Neural progenitor cell (in vitro differentiated cells): ENCODE data around the gene PKNOX2. TPM values are rescaled to one million over a fixed set of nuclear protein-coding genes. Genes with fewer than 3 reads are reported as not detected.

Experiments used
- DNase-seq: peaks from one replicate; pipeline ENCODE4 v3.0.0-alpha.2; 2016; ENCODE audit warnings: low spot score
- H2AFZ ChIP-seq: fragments of 200-600 bp; sonication (generic); replicated peaks from 2 replicates; pipeline ENCODE4 v1.6.1; 2016; ENCODE audit warnings: antibody characterized with exemption
- H3F3A ChIP-seq: fragments of 200-600 bp; sonication (generic); 2 replicates; pipeline ENCODE4 v1.6.1; 2016; ENCODE audit warnings: antibody characterized with exemption, low read depth
- H3K27ac ChIP-seq: fragments of 200-600 bp; sonication (generic); 2 replicates; pipeline ENCODE4 v1.5.1; 2016; ENCODE audit warnings: mild to moderate bottlenecking
- H3K27me3 ChIP-seq: fragments of 200-600 bp; sonication (generic); 2 replicates; pipeline ENCODE4 v1.6.1; 2016; ENCODE audit warnings: mild to moderate bottlenecking, moderate library complexity
- H3K36me3 ChIP-seq: fragments of 200-600 bp; sonication (generic); 2 replicates; pipeline ENCODE4 v1.5.1; 2016
- H3K4me1 ChIP-seq: fragments of 200-600 bp; sonication (generic); 2 replicates; pipeline ENCODE4 v1.6.1; 2016; ENCODE audit warnings: mixed run types
- H3K4me2 ChIP-seq: fragments of 200-600 bp; sonication (generic); 2 replicates; pipeline ENCODE4 v1.6.1; 2016
- H3K4me3 ChIP-seq: fragments of 200-600 bp; sonication (generic); 2 replicates; pipeline ENCODE4 v1.5.1; 2016
- H3K79me2 ChIP-seq: fragments of 200-600 bp; sonication (generic); 2 replicates; pipeline ENCODE4 v1.6.1; 2016; ENCODE audit warnings: low read depth
- H3K9ac ChIP-seq: fragments of 200-600 bp; sonication (generic); 2 replicates; pipeline ENCODE4 v1.6.1; 2016
- H3K9me3 ChIP-seq: fragments of 200-600 bp; sonication (generic); 2 replicates; pipeline ENCODE4 v1.5.1; 2016; ENCODE audit warnings: low read depth
- H4K20me1 ChIP-seq: fragments of 200-600 bp; sonication (generic); 2 replicates; pipeline ENCODE4 v1.6.1; 2016; ENCODE audit warnings: low read depth
- H3K27ac Mint-ChIP-seq: 3 replicates; pipeline ENCODE4 v1.8.0; 2021; ENCODE audit warnings: mixed read lengths
- H3K27me3 Mint-ChIP-seq: 2 replicates; pipeline ENCODE4 v1.8.0; 2022; ENCODE audit warnings: low read depth, mild to moderate bottlenecking, inconsistent platforms, moderate library complexity, mixed read lengths; ENCODE audit not compliant: insufficient read depth
- H3K36me3 Mint-ChIP-seq: 3 replicates; pipeline ENCODE4 v1.8.0; 2021; ENCODE audit warnings: mixed read lengths
- H3K4me1 Mint-ChIP-seq: 3 replicates; pipeline ENCODE4 v1.8.0; 2021; ENCODE audit warnings: mixed read lengths
- H3K4me3 Mint-ChIP-seq: 3 replicates; pipeline ENCODE4 v1.8.0; 2021; ENCODE audit warnings: mild to moderate bottlenecking, moderate library complexity, mixed read lengths
- H3K9me3 Mint-ChIP-seq: 3 replicates; pipeline ENCODE4 v1.8.0; 2020; ENCODE audit warnings: mixed read lengths
- EZH2 ChIP-seq: fragments of 200-600 bp; sonication (generic); IDR thresholded peaks from 2 replicates; pipeline ENCODE4 v1.6.1; 2017; ENCODE audit warnings: antibody characterized with exemption, mild to moderate bottlenecking, moderate library complexity
- EZH2phosphoT487 ChIP-seq: fragments of 200-600 bp; sonication (generic); IDR thresholded peaks from 2 replicates; pipeline ENCODE4 v1.6.1; 2017; ENCODE audit warnings: antibody characterized with exemption
- total RNA-seq: library from RNA; depleted of rRNA; stranded (reverse); fragments of >200 nt; gene quantifications from 2 replicates; pipeline ENCODE4 v1.2.3, GENCODE V29; 2015; ENCODE audit warnings: low replicate concordance
- TF ChIP-seq, protein P1 (sequence below): fragments of 200-600 bp; sonication (generic); IDR thresholded peaks from 2 replicates; pipeline ENCODE4 v1.5.1; 2017; ENCODE audit warnings: antibody characterized with exemption, mild to moderate bottlenecking

Gene PKNOX2
- total RNA-seq, 1 donor from 2014 or later: 4.3 TPM

DNA sequence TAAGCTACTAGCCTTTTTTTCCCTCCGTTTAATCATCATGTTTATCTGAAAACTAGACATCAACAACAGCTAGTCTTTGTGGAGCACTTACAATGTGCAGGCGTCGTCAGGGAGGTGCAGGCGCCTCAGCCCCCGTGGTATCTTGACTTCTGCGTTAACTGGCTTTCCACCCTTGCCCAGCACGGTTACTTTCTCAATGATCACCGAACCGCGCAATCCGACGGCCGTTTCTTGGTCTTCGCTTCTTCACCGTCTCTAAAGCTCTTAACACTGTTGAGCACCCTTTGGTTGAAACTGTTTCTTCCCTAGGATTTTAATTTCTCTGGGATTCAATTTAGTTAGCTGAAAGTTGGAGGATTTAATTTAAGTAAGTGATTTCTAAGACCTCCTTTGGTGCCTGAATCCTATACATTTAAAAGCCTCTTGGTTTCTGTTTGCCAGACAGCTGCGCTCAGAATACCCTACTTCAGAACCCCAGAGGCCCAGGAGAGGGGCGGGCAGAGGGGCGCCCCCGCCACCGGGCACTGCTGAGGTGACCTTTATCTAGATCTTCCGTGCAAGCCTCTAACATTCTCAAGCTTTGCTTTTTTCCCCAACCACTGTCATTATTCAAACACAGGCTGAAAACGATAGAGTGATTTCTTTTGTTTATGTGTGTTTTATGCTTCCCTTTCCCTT, 35.1 kb upstream of the PKNOX2 start:
- H3K27me3 Mint-ChIP-seq: peaks cover 6% of the 10 kb centered on the region
- peak overlapping the region; percentile 75 for H3K27ac Mint-ChIP-seq
- H3K79me2 ChIP-seq: no peaks in the 10 kb centered on the region
- peak overlapping the region; percentile 2 for H3K4me3 ChIP-seq
- peaks cover 5% of the 10 kb centered on the region for H3K9me3 Mint-ChIP-seq
- peaks cover 21% of the 10 kb centered on the region for H3F3A ChIP-seq
- peaks cover 15% of the 10 kb centered on the region for H3K4me1 ChIP-seq
- H2AFZ ChIP-seq: peak overlapping the region; percentile 39
- H3K4me1 Mint-ChIP-seq: peaks cover 19% of the 10 kb centered on the region
- TF ChIP-seq, protein P1, sequence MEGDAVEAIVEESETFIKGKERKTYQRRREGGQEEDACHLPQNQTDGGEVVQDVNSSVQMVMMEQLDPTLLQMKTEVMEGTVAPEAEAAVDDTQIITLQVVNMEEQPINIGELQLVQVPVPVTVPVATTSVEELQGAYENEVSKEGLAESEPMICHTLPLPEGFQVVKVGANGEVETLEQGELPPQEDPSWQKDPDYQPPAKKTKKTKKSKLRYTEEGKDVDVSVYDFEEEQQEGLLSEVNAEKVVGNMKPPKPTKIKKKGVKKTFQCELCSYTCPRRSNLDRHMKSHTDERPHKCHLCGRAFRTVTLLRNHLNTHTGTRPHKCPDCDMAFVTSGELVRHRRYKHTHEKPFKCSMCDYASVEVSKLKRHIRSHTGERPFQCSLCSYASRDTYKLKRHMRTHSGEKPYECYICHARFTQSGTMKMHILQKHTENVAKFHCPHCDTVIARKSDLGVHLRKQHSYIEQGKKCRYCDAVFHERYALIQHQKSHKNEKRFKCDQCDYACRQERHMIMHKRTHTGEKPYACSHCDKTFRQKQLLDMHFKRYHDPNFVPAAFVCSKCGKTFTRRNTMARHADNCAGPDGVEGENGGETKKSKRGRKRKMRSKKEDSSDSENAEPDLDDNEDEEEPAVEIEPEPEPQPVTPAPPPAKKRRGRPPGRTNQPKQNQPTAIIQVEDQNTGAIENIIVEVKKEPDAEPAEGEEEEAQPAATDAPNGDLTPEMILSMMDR: no peak
- TF ChIP-seq EZH2: no peak
- TF ChIP-seq EZH2phosphoT487: no peak
- peak overlapping the region; percentile 46 for H3K27ac ChIP-seq
- no peak overlapping the region for H3K9ac ChIP-seq
- no peaks in the 10 kb centered on the region for H4K20me1 ChIP-seq
- peak; percentile 63 for DNase-seq
- H3K4me2 ChIP-seq: peak overlapping the region; percentile 62
- no peaks in the 10 kb centered on the region for H3K36me3 ChIP-seq
- peaks cover 4% of the 10 kb centered on the region for H3K27me3 ChIP-seq
- no peak overlapping the region for H3K4me3 Mint-ChIP-seq
- H3K9me3 ChIP-seq: no peaks in the 10 kb centered on the region
- peaks cover 10% of the 10 kb centered on the region for H3K36me3 Mint-ChIP-seq

DNA sequence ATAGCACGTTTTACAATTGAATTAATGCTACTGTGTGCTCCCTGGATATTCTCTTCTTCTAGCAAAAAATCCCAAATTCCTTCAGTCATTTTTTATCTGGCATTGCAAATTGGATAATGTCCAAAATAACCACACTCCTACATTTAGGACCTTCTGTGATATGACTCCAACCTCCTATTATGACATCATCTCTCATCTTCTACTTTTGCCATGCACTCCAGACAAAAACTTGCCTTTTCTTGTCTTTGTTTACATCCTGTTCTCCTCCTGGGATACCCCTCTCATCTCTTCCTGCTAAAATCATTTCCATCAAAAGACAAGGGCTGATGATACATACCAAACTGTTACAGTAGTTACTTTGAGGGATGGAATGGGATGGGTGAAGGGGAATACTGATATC, 32.5 kb upstream of the PKNOX2 start:
- Mint-ChIP-seq H3K27ac (no peak overlapping the region), H3K4me3 (no peak overlapping the region), H3K36me3 (peaks cover 12% of the 10 kb centered on the region), H3K27me3 (peaks cover 4% of the 10 kb centered on the region), H3K9me3 (peaks cover 5% of the 10 kb centered on the region), H3K4me1 (peaks cover 31% of the 10 kb centered on the region)
- no peak overlapping the region for H3K9ac ChIP-seq
- no peak overlapping the region for H2AFZ ChIP-seq
- H3K9me3 ChIP-seq: no peaks in the 10 kb centered on the region
- H3K4me2 ChIP-seq: no peak overlapping the region
- H3K4me1 ChIP-seq: peaks cover 22% of the 10 kb centered on the region
- H3K27ac ChIP-seq: no peak overlapping the region
- TF ChIP-seq EZH2phosphoT487: no peak
- TF ChIP-seq, protein P1: no peak
- TF ChIP-seq EZH2: no peak
- H4K20me1 ChIP-seq: no peaks in the 10 kb centered on the region
- H3K79me2 ChIP-seq: no peaks in the 10 kb centered on the region
- peaks cover 4% of the 10 kb centered on the region for H3K27me3 ChIP-seq
- H3F3A ChIP-seq: peaks cover 21% of the 10 kb centered on the region
- H3K36me3 ChIP-seq: no peaks in the 10 kb centered on the region
- H3K4me3 ChIP-seq: no peak overlapping the region
- DNase-seq: no peak

DNA sequence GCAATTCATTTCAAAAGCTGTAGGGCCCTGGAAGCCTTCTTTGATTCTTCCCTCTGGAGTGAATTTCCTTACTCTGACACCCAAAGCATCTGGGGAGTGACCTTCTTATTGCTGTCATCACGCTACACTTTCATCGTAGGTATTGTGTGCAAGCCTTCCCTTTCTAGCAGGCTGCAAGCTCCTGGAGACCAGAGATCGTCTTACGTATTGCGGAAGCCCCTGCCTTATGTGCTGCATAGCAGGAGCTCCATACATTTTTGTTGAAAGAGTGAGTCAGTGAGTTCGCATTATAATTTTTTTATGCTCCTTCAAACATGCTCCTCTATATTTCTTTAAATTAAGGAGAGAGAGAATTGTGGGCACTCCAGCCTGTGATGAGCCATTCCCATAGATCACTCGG, 32.0 kb upstream of the PKNOX2 start:
- peaks cover 21% of the 10 kb centered on the region for H3F3A ChIP-seq
- no peak overlapping the region for H3K4me3 ChIP-seq
- peaks cover 12% of the 10 kb centered on the region for H3K36me3 Mint-ChIP-seq
- H4K20me1 ChIP-seq: no peaks in the 10 kb centered on the region
- H3K27me3 ChIP-seq: peaks cover 4% of the 10 kb centered on the region
- no peaks in the 10 kb centered on the region for H3K36me3 ChIP-seq
- H3K27me3 Mint-ChIP-seq: peaks cover 2% of the 10 kb centered on the region
- H3K9me3 Mint-ChIP-seq: peaks cover 5% of the 10 kb centered on the region
- H3K79me2 ChIP-seq: no peaks in the 10 kb centered on the region
- TF ChIP-seq EZH2phosphoT487 (no peak), EZH2 (no peak)
- no peaks in the 10 kb centered on the region for H3K9me3 ChIP-seq
- H3K4me3 Mint-ChIP-seq: no peak overlapping the region
- peaks cover 36% of the 10 kb centered on the region for H3K4me1 Mint-ChIP-seq
- H2AFZ ChIP-seq: no peak overlapping the region
- DNase-seq: no peak
- no peak overlapping the region for H3K9ac ChIP-seq
- no peak overlapping the region for H3K27ac Mint-ChIP-seq
- no peak overlapping the region for H3K4me2 ChIP-seq
- H3K4me1 ChIP-seq: peaks cover 27% of the 10 kb centered on the region
- no peak overlapping the region for H3K27ac ChIP-seq

DNA sequence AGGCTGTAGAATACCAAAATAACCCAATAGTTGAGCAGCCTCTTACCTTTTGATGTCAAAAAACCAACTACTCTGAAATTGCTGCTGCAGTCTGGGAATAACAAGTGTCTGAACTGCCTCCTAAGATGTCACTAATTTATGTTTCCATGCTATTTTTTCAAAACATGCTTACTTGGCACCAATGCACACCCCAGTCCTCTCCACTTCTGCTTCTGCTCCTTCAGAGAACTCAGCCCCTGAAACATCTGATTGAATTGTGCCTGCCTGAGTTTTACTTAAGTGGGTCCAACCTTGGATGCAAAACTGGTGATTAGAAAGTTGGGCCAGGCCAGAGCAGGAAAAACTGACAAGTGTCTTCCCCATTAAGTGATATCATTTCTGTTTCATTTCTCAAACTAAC, 28.6 kb upstream of the PKNOX2 start:
- Histone ChIP-seq H3K4me2 (no peak overlapping the region), H2AFZ (no peak overlapping the region), H3K27me3 (no peaks in the 10 kb centered on the region), H3K79me2 (no peaks in the 10 kb centered on the region), H3K36me3 (no peaks in the 10 kb centered on the region), H3K4me3 (no peak overlapping the region), H3K27ac (no peak overlapping the region), H3F3A (peaks cover 15% of the 10 kb centered on the region), H3K9ac (no peak overlapping the region), H3K4me1 (peaks cover 45% of the 10 kb centered on the region), H4K20me1 (no peaks in the 10 kb centered on the region), H3K9me3 (no peaks in the 10 kb centered on the region)
- Mint-ChIP-seq H3K4me1 (peaks cover 57% of the 10 kb centered on the region), H3K27me3 (peaks cover 5% of the 10 kb centered on the region), H3K4me3 (no peak overlapping the region), H3K36me3 (peaks cover 8% of the 10 kb centered on the region), H3K9me3 (no peaks in the 10 kb centered on the region), H3K27ac (no peak overlapping the region)
- no peak for DNase-seq
- TF ChIP-seq EZH2phosphoT487 (no peak), EZH2 (no peak)
- TF ChIP-seq, protein P1: no peak
